Measurements from ENCODE around the gene GSC.
A peak's percentile ranks its signal among the peaks of the same experiment; 100 is the strongest.
"Not testable (repeated sequence)": the region's sequence is repeated elsewhere in the genome, so short reads cannot be mapped to it uniquely, and the experiment has no call there.

Gene GSC

DNA sequence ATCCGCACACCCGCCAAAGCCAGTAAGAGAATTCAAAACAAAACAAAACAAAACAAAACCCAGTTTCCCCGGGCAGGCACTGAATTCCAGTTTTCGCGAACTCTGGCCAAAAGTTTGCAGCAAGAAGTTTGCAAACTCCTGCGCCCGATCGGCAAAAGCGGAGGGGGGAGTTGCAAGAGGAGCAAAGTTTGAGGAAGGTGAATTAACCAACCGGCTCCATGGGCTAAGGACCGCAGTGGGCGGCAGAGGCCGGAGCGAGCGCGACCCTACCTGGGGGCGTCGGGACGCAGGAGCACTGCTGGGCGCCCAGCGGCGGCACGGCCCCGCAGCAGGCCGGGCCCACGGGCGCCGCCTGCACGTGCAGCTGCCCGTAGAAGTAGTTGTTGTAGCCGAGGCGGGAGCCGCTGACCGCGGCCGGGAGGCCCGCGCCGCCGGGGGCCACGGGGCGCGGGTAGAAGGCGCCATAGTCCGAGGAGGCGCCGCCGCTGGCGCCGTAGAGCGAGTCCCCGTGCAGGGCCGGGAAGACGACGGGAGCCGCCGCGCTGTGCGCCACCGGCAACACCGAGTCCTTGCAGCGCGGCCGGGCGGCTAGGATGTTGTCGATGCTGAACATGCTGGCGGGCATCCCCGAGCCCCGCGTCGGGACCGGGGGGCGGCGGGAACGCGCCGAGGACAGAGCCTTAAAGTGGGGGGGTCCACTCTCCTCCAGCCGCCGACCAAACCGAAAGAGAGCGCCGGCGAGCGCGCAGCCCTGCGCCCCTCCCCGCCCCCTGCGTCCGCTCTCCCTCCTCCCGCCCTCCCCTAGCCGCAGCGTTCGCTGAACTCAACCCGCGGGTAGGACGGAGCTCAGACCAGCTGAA is at the start of gene GSC:
GSC (minus strand) TSS at position 723 of the 860 bp plus-strand sequence; CDS start at position 625, 98 bp downstream.
- peak within 1 kb of the TSS; percentile 35 for H3K4me3 ChIP-seq (ENCODE audit: low read depth, low read length)

DNA sequence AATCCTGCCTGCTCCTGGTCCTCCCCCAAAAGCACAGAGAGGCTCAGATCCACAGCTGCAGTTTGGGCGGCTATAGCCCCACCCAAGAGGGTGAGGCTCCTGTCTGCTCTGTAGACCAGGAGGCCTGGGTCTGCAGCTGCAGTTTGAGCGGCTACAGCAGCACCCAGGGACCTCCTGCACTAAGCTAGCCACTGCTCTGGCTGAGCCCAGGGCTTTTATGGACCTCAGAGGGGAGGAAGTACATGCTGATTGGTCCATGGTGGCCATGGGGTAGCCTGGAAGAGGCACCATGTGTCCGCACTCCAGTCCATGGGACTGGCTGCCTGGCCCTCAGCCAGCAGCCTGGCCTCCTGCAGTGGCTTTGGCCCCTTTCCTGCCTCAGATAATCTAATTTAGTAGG is 49.6 kb upstream of the GSC start:
- H3K4me3 ChIP-seq (ENCODE audit: low read depth, low read length), result no peak overlapping the region

DNA sequence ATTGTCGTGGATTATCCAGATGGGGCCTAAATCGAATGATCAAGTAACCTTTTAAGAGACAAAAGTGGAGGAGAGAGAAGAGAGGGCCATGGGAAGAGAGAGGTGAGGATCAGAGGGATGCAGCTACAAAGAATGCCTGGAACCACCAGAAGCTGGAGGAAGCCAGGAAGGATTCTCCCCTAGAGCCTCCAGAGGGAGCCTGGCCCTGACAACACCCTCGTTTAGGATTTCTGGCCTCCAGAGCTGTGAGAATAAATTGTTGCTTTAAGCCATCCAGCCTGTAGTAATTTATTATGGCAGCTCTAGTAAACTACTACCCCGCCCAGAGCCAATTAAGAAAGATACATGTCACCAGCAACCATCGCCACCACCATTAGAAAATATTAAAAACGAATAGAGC is 46.2 kb upstream of the GSC start:
- no peak overlapping the region for H3K4me3 ChIP-seq (ENCODE audit: low read depth, low read length)

DNA sequence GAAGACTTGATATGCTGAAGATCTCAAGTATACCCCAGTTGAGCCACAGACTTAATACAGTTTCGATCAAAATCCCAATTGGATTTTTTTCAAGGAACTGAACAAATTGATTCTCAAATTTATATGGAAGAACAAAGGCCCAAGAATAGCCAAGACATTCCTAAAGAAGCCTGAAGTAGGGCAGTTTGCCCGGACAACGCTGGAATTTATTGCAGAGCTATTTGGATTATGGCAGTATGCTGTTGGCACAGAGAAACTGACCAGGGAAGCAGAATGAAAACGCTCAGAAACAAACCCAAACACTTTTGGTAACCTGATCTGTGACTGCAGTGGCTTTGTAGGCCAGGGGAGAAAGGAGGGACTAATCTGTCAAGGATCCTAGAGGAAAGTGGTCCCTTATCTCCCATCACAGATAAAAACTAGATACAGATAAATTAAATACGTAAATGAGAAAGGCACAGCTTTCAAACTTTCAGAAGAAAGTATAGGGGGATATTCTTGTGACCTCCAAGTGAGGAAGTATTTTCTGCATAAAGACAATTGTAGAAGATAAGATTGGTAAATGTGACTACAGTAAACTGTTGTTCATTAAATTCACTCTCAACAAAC is 35.9 kb upstream of the GSC start:
- H3K4me3 ChIP-seq (ENCODE audit: low read depth, low read length), result no peak overlapping the region

DNA sequence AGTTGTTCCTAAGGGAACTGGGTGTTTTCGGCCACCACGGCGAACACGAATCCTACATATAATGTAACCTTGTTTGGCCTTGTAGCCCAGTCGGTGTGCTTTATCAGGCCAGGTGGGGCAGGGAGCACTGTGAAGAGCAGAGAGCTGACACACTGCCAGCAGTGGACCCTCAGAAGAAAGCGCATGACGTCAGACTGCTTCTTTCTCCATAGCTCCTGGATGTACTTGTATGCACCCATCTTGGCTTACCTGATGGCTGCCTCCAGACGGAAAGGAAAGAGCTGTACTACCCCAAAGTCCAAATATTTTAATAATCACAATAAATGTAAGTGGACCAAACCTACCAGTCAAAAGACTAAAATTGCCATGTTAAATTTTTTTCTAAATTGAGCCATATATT is 31.3 kb upstream of the GSC start:
- H3K4me3 ChIP-seq (ENCODE audit: low read depth, low read length), result no peak overlapping the region

DNA sequence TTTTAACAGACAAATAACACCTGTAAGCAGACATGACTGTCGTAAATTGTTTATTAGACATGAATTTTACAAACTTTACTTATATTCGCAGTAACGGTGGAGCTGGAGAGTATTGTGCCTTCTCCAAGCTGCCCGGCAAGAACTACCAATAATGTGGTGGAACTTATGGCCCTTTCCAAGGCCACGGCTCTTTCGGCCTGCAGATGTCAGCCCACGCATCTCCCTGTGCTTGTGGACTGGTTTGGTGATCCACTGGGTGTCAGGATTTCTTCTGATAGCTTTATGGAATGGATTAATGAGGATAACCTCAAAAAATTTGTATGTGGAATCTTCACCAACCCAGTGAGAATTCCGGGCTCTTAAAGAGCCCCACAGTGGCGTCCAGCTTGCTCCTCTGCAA is 30.9 kb upstream of the GSC start:
- not testable (repeated sequence) for H3K4me3 ChIP-seq (ENCODE audit: low read depth, low read length)

DNA sequence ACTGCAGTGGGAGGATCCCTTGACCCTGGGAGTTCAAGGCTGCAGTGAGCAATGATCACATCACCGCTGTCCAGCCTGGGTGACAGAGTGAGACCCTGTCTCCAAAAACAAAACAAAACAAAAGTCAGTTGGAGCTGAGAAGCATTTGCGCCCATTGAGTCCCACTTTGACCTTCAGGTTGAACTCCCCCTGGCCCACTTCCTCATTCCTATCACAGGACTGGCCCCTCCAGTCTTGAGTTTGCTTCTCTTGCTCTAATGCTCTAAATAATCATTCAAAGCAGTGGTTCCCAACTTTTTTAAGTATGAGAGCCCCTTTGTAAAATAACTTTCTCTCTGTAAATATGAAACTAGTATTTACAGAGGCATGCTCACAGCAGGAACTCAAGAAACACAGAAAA is 28.0 kb upstream of the GSC start:
- no peak overlapping the region for H3K4me3 ChIP-seq (ENCODE audit: low read depth, low read length)

DNA sequence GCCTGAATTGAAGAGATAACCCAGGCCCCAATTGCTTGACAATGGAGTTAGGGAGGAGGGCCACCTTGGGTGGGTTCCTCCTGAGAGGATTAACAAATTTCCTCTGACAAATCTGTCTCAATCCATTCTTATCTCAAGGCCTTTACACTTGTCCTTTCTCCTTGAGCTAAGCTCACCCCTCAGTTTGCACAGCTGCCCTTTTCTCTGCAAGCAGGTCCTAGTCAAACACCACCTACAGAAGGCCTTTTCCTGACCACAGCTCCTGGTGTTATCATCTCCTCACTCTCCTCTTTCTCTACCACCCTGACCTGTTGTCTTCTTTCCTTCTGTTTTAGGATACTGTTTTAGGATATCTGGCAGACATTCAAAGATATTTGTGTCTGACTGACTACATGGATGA is 26.4 kb upstream of the GSC start:
- H3K4me3 ChIP-seq (ENCODE audit: low read depth, low read length), result no peak overlapping the region

DNA sequence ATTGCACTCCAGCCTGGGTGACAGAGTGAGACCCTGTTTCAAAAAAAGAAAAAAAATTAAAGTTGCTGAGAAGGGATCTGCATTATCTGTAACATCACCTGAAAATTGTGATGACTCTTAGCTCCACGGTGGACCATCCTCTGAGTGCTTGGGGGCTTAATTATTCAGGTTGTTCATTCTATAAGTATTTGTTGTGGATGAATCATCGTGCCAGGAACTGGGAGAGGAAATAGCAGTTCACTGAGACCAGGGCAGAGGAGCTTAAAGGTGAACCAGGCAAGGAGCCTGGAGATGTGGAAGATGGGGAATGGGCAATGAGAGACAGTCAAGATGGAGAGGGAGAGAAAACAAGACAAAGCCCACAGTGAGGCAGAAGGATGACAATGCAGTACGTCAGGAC is 25.5 kb upstream of the GSC start:
- H3K4me3 ChIP-seq (ENCODE audit: low read depth, low read length), result no peak overlapping the region

DNA sequence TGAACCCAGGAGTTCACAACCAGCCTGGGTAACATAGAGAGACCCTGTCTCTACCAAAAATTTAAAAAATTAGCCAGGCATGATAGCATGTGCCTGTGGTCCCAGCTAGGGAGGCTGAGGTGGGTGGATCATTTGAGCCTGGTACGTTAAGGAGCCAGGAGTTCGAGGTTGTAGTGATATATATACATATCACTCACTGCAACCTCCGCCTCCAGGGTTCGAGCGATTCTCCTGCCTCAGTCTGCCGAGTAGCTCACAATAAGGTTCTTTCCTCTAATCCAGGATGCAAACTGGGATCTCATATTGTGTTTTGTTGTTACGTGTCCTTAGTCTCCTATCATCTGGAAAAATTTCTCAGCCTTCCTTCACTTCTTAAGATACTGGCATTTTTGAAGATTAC is 24.0 kb upstream of the GSC start:
- H3K4me3 ChIP-seq (ENCODE audit: low read depth, low read length), result no peak overlapping the region

DNA sequence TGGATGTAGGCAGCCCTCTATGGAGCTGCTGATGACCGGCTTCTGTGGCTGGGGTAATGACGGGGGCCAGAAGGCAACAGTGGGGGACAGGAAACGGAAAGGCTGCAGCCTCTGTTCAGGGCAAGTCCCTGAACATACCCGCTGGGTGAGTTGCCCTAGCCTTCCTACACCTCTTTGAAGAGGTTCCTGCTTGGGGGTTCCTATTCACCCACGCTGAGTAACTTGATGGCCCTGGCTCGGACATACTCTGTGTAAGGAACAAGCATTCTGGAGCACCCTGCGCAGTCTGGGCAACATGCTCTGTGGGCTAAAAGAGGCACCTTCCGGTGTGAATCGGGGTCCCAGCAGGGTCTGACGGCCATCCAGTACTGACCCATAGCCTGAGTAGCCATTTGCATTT is 17.7 kb upstream of the GSC start:
- H3K4me3 ChIP-seq (ENCODE audit: low read depth, low read length), result no peak overlapping the region

DNA sequence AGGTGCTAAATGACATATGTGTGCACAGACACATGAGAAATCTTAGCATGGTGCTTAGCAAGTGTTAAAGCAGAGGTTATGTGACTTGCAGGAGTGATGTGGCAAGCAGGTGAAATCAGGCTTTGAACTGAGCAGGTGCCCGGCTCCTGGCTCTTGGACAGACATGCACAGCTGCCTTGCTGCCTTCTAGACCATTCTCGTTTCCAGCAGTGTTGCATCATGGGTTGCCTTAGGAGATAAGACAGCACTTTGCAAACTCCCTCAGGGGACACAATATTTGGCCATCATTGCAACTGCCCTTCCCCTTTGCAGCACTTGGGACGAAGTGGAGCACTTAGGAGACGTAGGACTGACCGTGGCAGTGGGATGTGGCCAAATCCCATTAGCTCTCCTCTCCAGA is 17.2 kb upstream of the GSC start:
- H3K4me3 ChIP-seq (ENCODE audit: low read depth, low read length), result no peak overlapping the region

DNA sequence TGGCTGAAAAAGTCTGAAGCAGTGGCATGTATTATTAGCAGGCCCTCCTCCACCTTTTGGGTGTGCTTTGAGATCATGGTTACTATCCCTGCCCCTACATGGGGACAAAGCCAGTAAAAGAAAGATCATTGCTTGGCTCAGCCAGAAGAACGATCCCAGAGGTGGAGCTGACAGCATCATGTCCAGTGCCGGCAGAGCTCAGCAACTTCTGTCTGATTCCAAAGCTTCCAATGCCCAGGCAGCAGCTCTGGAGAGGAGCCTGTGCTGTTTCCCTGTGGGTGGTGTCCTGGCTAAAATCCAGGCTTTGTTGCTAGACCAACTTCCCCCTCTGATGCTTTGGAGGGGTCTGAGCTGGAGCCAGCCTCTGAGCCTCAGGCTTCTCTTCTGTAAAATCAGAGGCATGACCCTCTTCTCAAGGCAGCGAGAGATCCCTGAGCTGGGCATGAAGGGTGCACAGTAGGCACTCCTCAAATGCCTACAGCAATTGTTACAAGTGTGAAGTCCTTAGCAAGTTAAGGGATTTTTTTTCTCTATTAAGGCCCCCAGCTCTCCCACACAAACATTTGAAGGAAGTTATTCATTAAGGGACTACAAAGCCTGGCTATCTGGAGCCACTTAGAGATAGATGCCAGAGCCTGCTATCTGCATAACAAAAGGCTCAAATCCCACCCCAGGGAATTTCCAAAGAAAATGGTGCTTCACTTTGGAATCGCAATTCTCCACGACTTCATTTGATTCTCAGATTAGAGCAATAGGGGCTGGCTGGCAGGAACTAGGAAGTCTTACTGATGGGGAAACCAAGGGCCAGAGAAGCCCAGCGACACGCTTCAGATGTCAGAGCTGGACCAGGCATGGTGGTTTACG is 10.9 kb upstream of the GSC start:
- H3K4me3 ChIP-seq (ENCODE audit: low read depth, low read length), result no peak overlapping the region

DNA sequence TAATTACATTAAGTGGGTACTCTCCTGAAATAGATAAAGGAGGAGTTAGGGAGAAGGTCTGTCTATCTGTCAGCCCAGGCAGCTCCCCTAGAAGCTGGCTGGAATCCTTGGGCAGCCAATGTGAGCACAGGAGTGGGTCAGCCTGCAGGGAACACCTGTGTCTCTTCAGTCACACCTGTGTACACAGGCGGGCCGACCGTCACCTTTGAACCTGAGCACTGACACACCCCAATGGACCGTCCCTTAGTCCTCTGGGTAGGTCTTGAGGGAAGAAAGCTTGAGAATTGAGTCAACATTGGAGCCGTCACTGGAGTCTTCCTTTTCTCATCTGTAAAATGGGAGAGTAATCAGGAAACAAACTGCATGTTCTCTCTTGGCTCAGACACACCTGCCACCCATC is 9.8 kb upstream of the GSC start:
- no peak overlapping the region for H3K4me3 ChIP-seq (ENCODE audit: low read depth, low read length)

DNA sequence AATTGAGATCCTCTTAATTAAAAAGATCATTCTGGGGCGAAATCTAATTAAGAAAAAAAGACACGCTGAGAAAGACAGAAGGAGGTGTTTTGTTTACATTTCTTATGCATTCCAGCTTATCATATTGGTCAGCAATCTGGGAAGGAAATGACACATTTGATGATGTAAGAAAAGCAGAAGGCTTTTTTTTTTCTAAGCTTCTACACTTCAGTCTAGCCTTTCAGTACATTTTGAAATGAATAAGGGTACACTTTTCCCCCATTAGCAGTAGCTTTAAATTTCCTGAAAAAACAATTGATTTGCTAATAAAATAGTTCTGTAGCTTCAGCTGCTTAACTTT is 5.9 kb upstream of the GSC start:
- no peak overlapping the region for H3K4me3 ChIP-seq (ENCODE audit: low read depth, low read length)

DNA sequence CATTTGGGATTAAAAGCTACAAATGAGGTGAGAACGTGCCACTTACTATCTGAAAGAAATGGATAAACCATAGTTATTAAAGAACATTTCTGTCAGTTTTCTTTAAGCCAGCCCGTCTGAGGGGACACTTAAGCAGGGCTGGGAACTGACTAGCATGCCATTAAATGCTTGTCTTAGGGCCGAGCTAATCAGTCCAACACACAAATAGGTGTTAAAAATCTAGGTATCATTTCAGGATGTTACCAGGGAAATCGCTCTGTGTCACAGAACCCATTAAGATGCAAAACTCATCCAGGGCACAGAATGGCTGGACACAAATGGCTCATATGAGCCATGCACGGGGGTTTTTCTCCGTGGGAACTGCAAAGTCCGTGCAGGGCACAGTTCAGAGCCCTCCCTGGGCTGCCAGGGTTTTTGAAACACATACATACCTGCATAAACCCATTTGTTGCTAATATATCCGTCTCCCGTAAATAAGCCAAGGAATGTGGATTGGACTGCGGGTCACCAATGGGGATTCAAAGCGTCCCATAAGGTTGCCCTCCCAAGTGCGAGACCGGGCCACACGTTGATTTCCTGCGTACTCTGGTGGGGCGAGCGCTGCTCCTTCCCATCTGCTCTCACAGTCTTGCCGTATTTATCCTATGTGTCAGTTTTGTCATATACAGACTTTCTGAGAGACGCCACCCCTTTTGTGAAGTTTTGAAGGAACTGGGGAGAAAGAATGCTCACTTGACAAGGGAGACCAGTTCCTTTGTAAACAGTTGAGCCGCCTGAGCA is 5.4 kb upstream of the GSC start:
- peak overlapping the region; percentile 4 for H3K4me3 ChIP-seq (ENCODE audit: low read depth, low read length)

DNA sequence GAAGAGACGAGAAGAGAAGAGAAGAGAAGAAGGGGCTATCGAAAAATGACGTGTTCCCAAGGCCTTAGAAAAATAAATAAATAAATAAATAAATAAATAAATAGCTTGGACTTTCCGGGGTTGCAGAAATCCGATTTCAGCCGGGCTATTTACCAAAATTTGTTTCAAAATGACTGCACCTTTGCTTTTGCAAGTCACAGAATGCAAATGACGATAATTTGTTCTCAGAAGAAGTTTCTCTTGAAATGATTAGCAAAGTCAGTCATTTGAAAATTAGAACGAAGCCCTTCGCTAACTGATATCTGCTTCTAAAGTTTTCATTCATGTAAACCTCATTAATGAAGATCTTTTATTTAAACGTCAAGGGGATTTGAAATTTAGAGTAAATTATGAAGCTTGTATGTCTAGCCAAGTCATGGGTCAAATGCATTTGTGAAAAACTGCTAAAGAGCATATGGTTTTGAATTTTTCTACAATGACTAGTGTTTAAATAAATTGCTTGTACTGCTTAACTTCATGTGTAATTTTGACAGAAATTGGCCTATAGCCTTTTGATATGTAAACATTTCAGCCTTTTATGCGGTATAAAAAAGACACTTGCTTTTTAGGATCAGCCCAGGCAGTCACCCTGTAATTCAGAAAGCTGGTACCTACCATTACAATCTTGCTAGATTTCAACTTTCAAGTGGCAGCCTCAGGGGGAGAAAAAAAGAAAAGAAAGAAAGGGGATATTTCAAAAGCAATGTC is 4.6 kb upstream of the GSC start:
- H3K4me3 ChIP-seq (ENCODE audit: low read depth, low read length), result no peak overlapping the region

DNA sequence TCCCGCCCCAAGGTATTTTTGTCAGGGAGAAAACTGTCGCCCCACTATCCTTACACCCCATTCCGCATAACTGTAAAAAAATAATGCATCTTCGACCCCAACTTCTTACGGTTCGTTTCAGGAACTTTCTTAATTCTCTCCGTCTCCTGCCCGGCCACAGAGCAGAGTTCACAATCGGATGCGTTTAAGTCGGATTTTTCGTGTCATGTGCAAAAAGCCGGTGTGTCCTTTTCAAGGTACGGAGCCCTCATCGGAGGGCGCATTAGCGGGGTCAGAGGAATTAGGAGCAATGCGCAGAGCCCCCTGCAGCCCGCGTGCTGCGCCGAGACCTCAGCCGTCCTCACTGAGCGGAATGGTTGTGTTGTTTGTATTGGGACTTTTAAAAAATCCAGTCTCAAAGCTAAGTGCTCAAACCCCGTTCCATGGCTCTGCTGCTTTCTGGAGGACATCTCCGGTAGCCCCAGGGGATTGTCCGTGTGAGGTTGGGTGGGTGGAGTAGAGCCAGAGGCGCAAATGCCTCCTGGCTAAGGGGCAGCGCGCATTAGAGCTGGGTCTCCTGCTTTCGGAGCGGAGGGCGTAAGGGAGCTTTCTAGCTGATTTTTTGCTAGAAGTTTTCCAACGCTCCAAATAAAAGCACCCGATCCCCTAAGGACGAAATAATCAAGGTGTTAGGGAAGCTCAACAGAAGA is 3.9 kb upstream of the GSC start:
- no peak overlapping the region for H3K4me3 ChIP-seq (ENCODE audit: low read depth, low read length)

DNA sequence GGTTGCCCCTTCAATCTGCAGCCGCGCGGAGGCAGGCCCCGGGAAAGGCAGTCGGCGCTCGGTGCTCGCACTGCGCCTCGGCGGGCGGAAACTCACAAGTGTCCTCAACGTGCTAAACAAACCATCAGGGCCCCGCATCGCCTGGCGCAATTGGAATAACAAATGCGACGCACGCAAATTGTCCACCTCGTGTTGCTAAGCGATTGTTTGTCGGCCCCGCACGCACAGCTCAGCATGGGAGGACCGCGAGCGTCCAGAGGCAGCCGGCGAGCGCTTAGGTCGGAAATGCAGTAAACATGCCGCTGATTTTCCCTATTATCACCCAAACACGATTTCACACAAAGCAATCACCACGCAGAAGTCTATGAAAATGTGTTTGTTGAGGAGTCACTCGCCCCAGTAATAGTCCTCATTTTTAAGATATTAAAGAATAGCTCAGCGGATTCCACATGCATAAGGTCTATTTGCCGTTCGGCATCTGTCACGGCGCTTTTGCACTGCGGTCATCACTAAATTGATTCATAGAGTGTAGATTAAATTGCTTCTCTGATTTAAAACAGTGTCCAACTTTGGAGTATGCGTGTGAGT is 3.2 kb upstream of the GSC start:
- no peak overlapping the region for H3K4me3 ChIP-seq (ENCODE audit: low read depth, low read length)

All from iPS-11a (cell line).